ENCODE results near the gene RING1.

Gene RING1

DNA sequence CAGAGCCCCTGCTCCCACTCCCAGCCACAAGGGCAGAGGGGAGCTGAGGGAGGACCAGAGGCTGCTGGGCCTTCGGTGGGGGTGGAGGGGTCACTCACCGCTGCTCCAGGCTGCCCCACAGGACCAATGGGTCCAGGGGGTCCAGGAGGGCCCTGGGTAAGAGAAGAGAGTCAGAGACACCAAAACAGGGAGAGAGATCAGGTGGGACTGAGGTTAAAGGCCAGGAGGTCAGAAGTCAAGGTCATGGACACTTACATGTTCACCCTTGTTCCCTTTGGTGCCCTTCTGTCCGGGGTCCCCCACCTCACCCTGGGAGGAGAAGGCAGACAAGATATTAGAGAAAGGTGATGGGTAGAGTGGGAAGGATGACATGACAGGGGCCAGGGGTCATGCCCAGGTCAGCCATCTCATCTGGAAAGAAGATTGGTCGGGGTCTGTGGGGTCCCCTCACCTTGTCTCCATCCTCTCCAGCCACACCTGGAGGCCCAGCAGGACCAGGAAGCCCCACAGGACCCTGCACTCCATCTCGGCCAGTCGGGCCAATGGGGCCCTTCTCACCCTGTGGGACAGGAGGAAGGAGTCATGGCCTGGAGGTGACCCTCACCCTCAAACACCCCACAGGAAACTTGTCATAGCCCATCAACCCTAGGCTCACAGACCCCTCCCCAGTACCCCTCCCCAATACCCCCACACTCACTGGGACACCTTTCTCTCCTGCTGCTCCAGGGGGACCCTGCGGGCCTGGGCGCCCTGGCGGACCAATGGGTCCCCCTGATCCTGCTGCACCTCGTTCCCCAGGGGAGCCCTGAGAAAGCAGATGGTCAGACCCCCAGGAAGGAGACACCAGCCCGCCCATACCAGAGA, 37.1 kb upstream of the RING1 start:
- H3K27me3 Mint-ChIP-seq (ENCODE audit: low read depth, poor library complexity), result peaks cover 60% of the 10 kb centered on the region
- peaks cover 16% of the 10 kb centered on the region for H3K4me1 Mint-ChIP-seq
- DNase-seq, result no peak
- no peak overlapping the region for H3K4me3 Mint-ChIP-seq
- TF ChIP-seq, protein P1, sequence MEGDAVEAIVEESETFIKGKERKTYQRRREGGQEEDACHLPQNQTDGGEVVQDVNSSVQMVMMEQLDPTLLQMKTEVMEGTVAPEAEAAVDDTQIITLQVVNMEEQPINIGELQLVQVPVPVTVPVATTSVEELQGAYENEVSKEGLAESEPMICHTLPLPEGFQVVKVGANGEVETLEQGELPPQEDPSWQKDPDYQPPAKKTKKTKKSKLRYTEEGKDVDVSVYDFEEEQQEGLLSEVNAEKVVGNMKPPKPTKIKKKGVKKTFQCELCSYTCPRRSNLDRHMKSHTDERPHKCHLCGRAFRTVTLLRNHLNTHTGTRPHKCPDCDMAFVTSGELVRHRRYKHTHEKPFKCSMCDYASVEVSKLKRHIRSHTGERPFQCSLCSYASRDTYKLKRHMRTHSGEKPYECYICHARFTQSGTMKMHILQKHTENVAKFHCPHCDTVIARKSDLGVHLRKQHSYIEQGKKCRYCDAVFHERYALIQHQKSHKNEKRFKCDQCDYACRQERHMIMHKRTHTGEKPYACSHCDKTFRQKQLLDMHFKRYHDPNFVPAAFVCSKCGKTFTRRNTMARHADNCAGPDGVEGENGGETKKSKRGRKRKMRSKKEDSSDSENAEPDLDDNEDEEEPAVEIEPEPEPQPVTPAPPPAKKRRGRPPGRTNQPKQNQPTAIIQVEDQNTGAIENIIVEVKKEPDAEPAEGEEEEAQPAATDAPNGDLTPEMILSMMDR (IDR thresholded peaks at IDR 0.05), result no peak
- H3K9me3 Mint-ChIP-seq, result no peaks in the 10 kb centered on the region
- H3K36me3 Mint-ChIP-seq (ENCODE audit: low read depth), result no peaks in the 10 kb centered on the region
- H3K27ac Mint-ChIP-seq, result no peak overlapping the region

DNA sequence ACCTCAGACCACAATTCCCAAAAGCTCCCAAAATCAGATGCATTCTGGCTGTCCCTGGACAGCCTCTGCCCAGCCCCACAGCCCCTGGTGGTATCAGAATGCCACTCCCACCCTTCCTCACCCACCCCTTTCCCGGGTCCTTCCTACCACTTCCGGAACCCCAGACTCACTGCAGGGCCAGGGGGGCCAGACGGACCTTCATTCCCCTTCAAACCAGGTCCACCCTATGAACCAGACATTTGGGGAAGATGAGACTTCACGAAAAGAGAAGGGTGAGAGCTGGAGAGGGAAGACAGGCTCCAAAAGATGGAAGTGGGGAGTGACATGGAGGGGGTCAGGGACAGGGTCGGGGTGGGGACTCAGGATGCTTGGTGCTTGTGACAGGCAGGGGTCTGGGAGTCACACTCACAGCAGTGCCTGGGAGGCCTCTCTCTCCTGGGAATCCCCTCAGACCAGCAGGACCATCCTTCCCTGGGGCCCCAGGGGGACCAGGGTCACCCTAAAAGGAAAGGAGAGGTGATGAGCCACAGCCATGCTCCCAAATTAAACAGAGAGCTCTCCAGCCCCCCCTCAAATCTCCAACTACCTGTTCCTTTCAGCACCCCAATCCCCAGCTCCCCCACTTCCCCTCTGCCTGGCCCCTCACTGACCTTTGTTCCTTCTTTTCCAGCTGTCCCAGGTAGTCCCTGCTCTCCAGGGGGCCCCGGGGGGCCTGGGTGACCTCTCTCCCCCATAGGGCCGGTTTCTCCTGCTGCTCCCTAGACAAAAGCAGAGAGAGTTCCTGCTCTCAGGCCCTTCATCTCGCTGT, 36.2 kb upstream of the RING1 start:
- Mint-ChIP-seq H3K4me1 (peaks cover 24% of the 10 kb centered on the region), H3K27me3 (ENCODE audit: low read depth, poor library complexity) (peaks cover 62% of the 10 kb centered on the region), H3K9me3 (no peaks in the 10 kb centered on the region), H3K4me3 (no peak overlapping the region), H3K36me3 (ENCODE audit: low read depth) (no peaks in the 10 kb centered on the region), H3K27ac (no peak overlapping the region)
- DNase-seq, result no peak
- TF ChIP-seq, protein P1 (IDR thresholded peaks at IDR 0.05), result no peak

DNA sequence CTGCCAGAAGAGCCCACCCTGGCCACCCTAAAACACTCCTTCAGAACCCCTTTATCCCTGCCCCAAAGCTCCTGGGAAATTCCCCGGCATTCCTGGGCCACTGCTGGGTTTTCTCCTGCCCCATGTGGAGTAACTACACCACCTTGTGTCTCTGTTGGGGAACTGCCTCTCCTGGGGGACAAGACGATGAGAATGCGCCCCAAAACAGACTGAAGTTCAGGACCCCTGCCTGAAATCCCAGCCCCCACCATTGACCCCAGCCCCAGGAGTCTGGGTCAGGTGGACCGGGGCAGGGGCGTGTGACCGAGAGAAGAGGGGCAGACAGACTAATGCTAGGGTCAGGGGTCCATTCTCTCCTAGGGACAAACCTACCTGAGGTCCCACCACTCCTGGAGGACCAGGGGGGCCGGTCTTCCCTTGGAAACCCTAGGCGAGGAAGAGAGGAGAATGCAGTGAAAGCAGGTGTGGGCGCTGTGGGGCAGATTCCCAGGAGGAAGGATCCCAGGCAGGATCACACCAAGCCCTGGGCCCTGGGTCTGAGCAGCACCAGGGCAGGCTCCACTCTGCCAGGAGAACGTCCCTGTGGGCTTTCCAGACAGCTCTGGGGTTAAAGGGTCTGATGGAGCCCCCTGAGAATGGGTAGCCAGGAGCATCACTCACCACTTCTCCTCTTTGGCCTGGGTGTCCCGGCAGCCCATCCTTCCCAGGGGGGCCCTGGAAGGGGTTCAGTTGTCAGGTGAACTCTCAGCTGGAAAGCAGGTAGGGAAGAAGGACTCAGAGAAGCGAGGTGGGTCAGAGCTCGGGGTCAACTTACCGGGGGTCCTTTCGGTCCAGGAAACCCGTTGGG, 35.4 kb upstream of the RING1 start:
- Mint-ChIP-seq H3K4me1 (peaks cover 32% of the 10 kb centered on the region), H3K9me3 (no peaks in the 10 kb centered on the region), H3K27me3 (ENCODE audit: low read depth, poor library complexity) (peaks cover 60% of the 10 kb centered on the region), H3K36me3 (ENCODE audit: low read depth) (no peaks in the 10 kb centered on the region), H3K4me3 (no peak overlapping the region), H3K27ac (no peak overlapping the region)
- peak; percentile 34 for DNase-seq
- TF ChIP-seq, protein P1 (IDR thresholded peaks at IDR 0.05), result peak; percentile 49

DNA sequence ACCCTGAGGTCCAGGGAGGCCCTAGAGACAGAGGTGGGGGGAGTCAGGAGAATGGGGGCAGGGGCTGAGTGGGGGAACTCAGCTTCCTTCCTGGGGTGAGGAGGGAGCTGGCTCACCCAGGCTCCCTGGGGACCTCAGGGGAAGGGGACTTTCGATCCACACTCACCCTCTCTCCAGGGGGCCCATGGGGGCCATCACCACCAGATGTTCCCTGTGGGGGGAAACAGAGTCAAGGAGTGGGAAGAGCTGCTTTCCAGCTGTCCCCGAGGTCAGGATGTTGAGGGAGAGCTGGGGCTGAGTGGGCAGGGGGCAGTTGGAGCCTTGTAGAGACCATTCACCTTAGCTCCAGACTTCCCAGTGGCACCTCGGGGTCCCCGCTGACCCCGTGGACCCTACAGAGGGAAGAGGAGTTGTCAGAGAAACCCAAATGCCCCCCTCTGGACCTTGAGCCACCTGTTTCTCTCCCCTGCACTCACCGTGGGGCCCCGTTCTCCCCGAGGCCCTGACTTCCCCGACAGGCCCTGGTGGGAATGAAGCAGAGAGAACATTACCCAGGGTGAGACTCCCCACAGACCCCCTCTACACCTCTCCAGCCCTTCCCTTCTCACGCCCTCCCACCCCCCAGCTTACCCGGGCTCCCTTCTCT, 34.6 kb upstream of the RING1 start:
- Mint-ChIP-seq H3K27me3 (ENCODE audit: low read depth, poor library complexity) (peaks cover 54% of the 10 kb centered on the region), H3K27ac (no peak overlapping the region), H3K36me3 (ENCODE audit: low read depth) (no peaks in the 10 kb centered on the region), H3K9me3 (no peaks in the 10 kb centered on the region), H3K4me3 (no peak overlapping the region), H3K4me1 (peaks cover 40% of the 10 kb centered on the region)
- TF ChIP-seq, protein P1 (IDR thresholded peaks at IDR 0.05), result no peak
- DNase-seq, result no peak

DNA sequence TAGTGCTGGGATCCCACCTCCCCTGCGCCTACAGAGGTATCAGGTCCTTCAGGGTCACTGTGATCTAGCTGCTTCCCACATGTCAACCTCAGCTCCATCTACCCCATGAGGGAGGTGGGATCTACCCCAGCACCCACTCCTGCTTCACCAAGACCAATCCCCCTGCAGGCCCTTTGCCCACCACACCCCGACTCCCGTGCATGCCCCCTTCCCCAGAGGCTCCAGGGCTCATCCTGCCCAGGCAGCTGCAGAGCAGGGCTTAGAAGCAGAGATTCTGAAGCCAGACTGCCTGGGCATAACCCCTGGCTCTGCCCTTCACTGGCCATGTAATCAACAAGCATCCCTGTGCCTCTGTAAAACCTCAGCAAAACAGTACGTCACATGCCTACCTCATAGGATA, 33.5 kb upstream of the RING1 start:
- Mint-ChIP-seq H3K4me3 (no peak overlapping the region), H3K27me3 (ENCODE audit: low read depth, poor library complexity) (peaks cover 51% of the 10 kb centered on the region), H3K4me1 (peaks cover 41% of the 10 kb centered on the region), H3K36me3 (ENCODE audit: low read depth) (no peaks in the 10 kb centered on the region), H3K9me3 (no peaks in the 10 kb centered on the region), H3K27ac (no peak overlapping the region)
- DNase-seq, result no peak
- TF ChIP-seq, protein P1 (IDR thresholded peaks at IDR 0.05), result no peak

Data from nephron progenitor cell (in vitro differentiated cells).